ENCODE results near the gene MORC4. TPM values are rescaled to one million over a fixed set of nuclear protein-coding genes. Genes with fewer than 3 reads are reported as not detected.

MORC4 gene
- total RNA-seq, result 12.0 and 17.3 TPM in 2 replicates

GRCh38 chrX:107000013-107000515 is at the start of gene MORC4:
MORC4 (minus strand) TSS chrX:107000212; CDS start chrX:106999969, 243 bp downstream.

GRCh38 chrX:106919932-106920452 is 80.0 kb downstream of the MORC4 start, which contains the start of gene CLDN2:
CLDN2 (plus strand) TSS chrX:106920402; CDS start chrX:106928229, 7,827 bp downstream.

GRCh38 chrX:106903291-106903824 is 96.7 kb downstream of the MORC4 start, which contains the start of gene RIPPLY1:
RIPPLY1 (minus strand) TSS chrX:106903341; CDS start chrX:106903287, 54 bp downstream.

Other genes with a start within 250 kb of the MORC4 start
- gene TBC1D8B, start 197.5 kb downstream of the MORC4 start, total RNA-seq, result 4.7 and 5.8 TPM in 2 replicates
- gene RIPPLY1, start 96.9 kb downstream of the MORC4 start, total RNA-seq, result not detected in 2 replicates
- gene CLDN2, start 79.8 kb downstream of the MORC4 start, total RNA-seq, result not detected in 2 replicates
- gene RBM41, start 118.6 kb upstream of the MORC4 start, total RNA-seq, result 9.4 and 16.4 TPM in 2 replicates
- 0.15 TPM in 1 of 2 replicates, not detected in the other for gene NUP62CL, start 206.2 kb upstream of the MORC4 start, total RNA-seq
- gene DNAAF6, start 206.4 kb upstream of the MORC4 start, total RNA-seq, result not detected in 2 replicates

Measured in epithelial cell of umbilical artery (primary cell).